ENCODE measurements around the gene AHDC1.

AHDC1 gene

DNA sequence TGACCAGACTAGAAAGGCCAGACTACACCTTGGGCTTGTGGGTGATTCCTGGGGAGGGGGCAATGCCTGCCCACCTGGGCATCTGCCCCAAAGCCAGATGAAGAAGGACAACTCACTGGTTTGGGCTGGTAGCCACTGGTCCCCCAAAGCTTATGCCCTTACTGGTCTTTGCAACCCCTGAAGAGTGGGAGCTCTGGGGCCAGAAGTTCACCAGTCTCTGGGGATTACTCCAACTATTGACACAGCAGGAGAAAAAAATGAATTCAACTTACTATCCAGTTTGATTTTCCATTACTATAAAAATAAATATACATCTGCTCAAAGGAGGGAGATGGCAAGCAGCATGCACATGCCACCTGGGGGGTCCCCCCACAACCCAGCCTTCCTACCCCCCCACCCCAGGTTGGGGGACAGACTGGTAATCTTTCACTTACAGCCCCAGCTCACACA is 2.6 kb downstream of the AHDC1 start:
- Histone ChIP-seq H3K36me3 (no peaks in the 10 kb centered on the region), H3K9me3 (no peaks in the 10 kb centered on the region), H3K4me1 (ENCODE audit: control insufficient read depth in 1 of 2, insufficient read depth in 1 of 2, low read depth in 1 of 2, low read length in 1 of 2) (peaks cover 14 to 30% of the 10 kb centered on the region in 2 experiments), H3K27ac (no peak overlapping the region), H3K27me3 (peaks cover 59% of the 10 kb centered on the region), H3K4me3 (ENCODE audit: low read depth in 1 of 2, low read length in 1 of 2) (no peak overlapping the region)
- TF ChIP-seq, protein P1, sequence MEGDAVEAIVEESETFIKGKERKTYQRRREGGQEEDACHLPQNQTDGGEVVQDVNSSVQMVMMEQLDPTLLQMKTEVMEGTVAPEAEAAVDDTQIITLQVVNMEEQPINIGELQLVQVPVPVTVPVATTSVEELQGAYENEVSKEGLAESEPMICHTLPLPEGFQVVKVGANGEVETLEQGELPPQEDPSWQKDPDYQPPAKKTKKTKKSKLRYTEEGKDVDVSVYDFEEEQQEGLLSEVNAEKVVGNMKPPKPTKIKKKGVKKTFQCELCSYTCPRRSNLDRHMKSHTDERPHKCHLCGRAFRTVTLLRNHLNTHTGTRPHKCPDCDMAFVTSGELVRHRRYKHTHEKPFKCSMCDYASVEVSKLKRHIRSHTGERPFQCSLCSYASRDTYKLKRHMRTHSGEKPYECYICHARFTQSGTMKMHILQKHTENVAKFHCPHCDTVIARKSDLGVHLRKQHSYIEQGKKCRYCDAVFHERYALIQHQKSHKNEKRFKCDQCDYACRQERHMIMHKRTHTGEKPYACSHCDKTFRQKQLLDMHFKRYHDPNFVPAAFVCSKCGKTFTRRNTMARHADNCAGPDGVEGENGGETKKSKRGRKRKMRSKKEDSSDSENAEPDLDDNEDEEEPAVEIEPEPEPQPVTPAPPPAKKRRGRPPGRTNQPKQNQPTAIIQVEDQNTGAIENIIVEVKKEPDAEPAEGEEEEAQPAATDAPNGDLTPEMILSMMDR (IDR thresholded peaks at IDR 0.05), result no peak

DNA sequence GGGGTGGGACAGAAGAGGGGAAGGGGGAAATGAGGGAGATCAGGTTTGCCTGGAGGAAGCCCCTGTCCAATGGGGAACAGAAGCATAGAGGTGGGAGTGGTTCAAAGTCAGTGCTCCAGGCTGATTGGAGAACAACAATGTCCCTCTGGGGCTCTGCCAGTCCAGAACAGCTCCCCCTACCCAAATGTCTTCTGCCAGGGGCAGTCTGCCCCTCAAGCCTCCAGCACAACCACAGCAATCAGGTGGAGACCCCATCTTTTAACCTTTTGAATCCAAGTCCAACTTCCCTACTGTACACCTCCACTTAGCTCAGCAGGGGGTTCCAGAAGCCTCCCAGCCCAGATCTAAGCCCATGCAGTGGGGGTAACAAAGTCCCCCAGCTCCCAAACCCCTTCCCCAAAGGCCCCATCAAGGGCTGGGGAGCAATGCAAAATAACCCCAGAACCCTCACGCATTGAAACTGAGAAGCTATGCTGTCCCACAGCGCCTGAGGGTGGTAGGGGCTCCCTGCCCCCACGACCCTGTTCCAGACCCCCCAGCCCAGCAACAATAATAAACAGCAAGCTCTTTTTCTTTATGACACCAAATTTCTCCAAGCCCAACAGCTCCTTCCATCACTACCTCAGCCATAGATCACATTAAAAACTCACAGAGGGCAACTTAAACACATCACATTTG is 3.3 kb downstream of the AHDC1 start:
- H3K27me3 ChIP-seq, result peaks cover 59% of the 10 kb centered on the region
- H3K27ac ChIP-seq, result no peak overlapping the region
- no peak overlapping the region for H3K4me3 ChIP-seq (ENCODE audit: low read depth in 1 of 2, low read length in 1 of 2)
- H3K36me3 ChIP-seq, result no peaks in the 10 kb centered on the region
- no peaks in the 10 kb centered on the region for H3K9me3 ChIP-seq
- TF ChIP-seq, protein P1 (IDR thresholded peaks at IDR 0.05), result no peak
- peaks cover 14 to 28% of the 10 kb centered on the region in 2 experiments for H3K4me1 ChIP-seq (ENCODE audit: control insufficient read depth in 1 of 2, insufficient read depth in 1 of 2, low read depth in 1 of 2, low read length in 1 of 2)

DNA sequence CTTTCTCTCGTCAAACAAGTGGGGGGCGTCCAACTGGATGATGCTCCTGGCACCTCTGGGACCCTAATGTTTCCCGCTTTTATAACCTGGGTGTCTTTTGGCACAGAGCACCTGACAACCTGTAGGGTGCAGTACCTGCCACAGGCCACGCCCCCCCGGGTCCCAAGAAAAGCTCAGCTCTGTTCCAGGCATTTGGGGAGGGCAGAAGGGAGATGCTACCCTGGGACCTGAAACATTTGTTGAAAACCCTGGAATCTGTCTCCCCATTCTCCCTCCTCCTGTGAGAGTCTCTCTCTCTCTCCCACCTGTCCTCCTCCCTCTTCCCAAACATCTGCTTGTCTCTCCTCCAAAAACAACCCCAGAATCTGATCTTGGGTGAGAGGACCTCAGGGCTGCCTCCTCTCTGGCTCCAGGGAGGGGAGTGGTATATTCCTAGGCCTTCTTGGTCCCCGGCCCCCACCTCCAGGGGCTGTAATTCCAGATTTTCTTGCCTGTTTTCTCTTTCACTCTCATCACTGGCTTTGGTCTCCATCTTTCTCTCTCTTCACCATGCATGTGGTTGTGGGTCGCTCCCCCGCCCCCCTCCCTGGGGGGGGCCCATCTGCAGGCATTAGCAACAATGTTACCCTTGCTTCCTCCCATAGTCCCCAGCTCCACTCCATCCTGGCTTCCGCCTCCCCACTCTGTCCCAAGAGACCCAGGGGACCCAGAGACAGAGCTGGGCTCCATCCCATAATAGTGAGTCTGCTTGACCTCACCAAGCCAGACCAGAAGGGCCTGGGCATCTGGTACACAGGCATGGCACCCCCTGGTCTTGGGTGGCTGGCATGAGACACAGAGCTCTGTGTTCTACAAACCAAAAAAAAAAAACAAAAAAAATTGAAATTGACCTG is 4.1 kb downstream of the AHDC1 start:
- TF ChIP-seq, protein P1 (IDR thresholded peaks at IDR 0.05), result no peak
- H3K27me3 ChIP-seq, result peaks cover 56% of the 10 kb centered on the region
- no peaks in the 10 kb centered on the region for H3K9me3 ChIP-seq
- H3K27ac ChIP-seq, result no peak overlapping the region
- H3K4me3 ChIP-seq (ENCODE audit: low read depth in 1 of 2, low read length in 1 of 2), result no peak overlapping the region
- no peaks in the 10 kb centered on the region for H3K36me3 ChIP-seq
- peaks cover 14 to 27% of the 10 kb centered on the region in 2 experiments for H3K4me1 ChIP-seq (ENCODE audit: control insufficient read depth in 1 of 2, insufficient read depth in 1 of 2, low read depth in 1 of 2, low read length in 1 of 2)

DNA sequence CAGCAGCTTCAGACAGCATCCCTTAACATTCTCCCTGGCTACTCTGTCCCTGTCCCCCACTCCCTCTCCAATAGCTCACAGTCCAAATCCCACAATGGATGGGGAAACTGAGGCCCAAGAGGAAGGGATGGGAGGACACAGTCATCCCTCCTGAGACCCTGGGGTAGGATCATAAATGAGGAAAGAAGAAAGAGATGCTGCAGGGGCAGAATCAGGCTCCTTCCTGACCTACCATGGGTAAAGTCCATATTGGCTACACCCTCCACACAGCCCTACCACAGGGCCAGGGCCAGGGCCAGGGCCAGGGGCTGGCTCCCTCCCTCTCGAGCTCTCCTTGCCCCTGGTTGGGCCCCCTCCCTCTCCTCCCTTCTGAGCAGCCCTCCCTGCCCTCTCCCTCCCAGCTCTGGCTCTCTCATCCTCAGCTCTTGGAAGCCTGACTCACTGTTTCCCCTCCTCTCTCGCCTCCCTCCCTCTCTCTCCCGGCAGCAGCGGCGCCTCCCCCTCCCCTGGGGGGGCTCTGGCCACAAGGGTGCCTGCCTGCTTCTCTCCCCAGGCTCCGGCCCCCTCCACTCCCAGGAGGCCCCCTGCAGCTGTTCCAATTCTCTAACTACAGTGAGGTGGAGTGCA is 4.9 kb downstream of the AHDC1 start:
- peaks cover 9 to 20% of the 10 kb centered on the region in 2 experiments for H3K4me1 ChIP-seq (ENCODE audit: control insufficient read depth in 1 of 2, insufficient read depth in 1 of 2, low read depth in 1 of 2, low read length in 1 of 2)
- no peaks in the 10 kb centered on the region for H3K9me3 ChIP-seq
- no peak overlapping the region for H3K4me3 ChIP-seq (ENCODE audit: low read depth in 1 of 2, low read length in 1 of 2)
- H3K27me3 ChIP-seq, result peaks cover 50% of the 10 kb centered on the region
- TF ChIP-seq, protein P1 (IDR thresholded peaks at IDR 0.05), result no peak
- H3K36me3 ChIP-seq, result no peaks in the 10 kb centered on the region
- H3K27ac ChIP-seq, result no peak overlapping the region

DNA sequence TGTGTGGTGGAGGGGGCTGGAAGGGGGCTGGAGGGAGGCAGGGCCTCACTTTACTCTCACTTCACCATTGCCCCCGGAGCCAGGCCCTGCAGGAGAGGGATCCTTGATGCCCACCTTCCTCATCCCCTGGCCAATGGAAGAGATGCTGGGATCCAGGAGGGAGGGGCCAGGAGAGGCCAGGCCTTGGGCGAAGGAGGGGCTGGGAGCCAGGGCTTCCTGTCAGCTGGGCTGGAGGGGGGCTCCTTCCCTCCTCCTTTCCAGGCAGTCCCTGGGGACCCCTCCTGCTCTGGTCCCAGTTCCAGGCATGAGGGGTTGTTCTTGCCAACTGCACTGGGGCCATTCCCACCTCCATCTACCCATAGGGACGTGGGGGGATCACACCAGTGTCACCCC is 5.7 kb downstream of the AHDC1 start:
- no peak overlapping the region for H3K4me3 ChIP-seq (ENCODE audit: low read depth in 1 of 2, low read length in 1 of 2)
- TF ChIP-seq, protein P1 (IDR thresholded peaks at IDR 0.05), result no peak
- H3K27ac ChIP-seq, result no peak overlapping the region
- no peaks in the 10 kb centered on the region for H3K9me3 ChIP-seq
- no peaks in the 10 kb centered on the region for H3K36me3 ChIP-seq
- H3K4me1 ChIP-seq (ENCODE audit: control insufficient read depth in 1 of 2, insufficient read depth in 1 of 2, low read depth in 1 of 2, low read length in 1 of 2), result peaks cover 9 to 15% of the 10 kb centered on the region in 2 experiments
- peaks cover 46% of the 10 kb centered on the region for H3K27me3 ChIP-seq
